Astrocyte (in vitro differentiated cells and primary cell): ENCODE measurements around the gene ITGBL1. TPM values are rescaled to one million over a fixed set of nuclear protein-coding genes. Genes with fewer than 3 reads are reported as not detected.

Experiments used
- DNase-seq: peaks from one replicate; pipeline ENCODE4 v3.0.0-alpha.2; 2010; ENCODE audit warnings: low read depth
- FAIRE-seq: peaks from 2 replicates; lab custom pipeline; 2011; peaks lifted over from hg19 to GRCh38; lab: Jason Lieb, UNC
- H2AFZ ChIP-seq: 2 replicates; pipeline ENCODE4 v1.6.0; 2012; ENCODE audit warnings: low read depth, low read length, inconsistent platforms
- H3K27ac ChIP-seq: 2 replicates; pipeline ENCODE4 v1.5.1; 2011; ENCODE audit warnings: low read depth, low read length, inconsistent platforms
- H3K27me3 ChIP-seq: 2 replicates; pipeline ENCODE4 v1.6.0; 2011; ENCODE audit warnings: low read length, inconsistent platforms; ENCODE audit not compliant: insufficient read depth
- H3K36me3 ChIP-seq: 2 replicates; pipeline ENCODE4 v1.5.1; 2011; ENCODE audit warnings: low read length, inconsistent platforms; ENCODE audit not compliant: insufficient read depth
- H3K4me1 ChIP-seq: 2 replicates; pipeline ENCODE4 v1.5.1; 2011; ENCODE audit warnings: low read length, inconsistent platforms; ENCODE audit not compliant: insufficient read depth
- H3K4me2 ChIP-seq: 2 replicates; pipeline ENCODE4 v1.6.0; 2012; ENCODE audit warnings: low read length, inconsistent platforms
- H3K4me3 ChIP-seq: 2 replicates; pipeline ENCODE4 v1.5.1; 2011; ENCODE audit warnings: low read depth, mild to moderate bottlenecking, low read length, inconsistent platforms; ENCODE audit not compliant: insufficient read depth
- H3K79me2 ChIP-seq: 2 replicates; pipeline ENCODE4 v1.6.0; 2012; ENCODE audit warnings: mild to moderate bottlenecking, low read length, inconsistent platforms; ENCODE audit not compliant: insufficient read depth
- H3K9ac ChIP-seq: 2 replicates; pipeline ENCODE4 v1.6.0; 2012; ENCODE audit warnings: mild to moderate bottlenecking, low read length, inconsistent platforms
- H3K9me3 ChIP-seq: 2 replicates; pipeline ENCODE4 v1.5.1; 2012; ENCODE audit warnings: low read depth, mild to moderate bottlenecking, low read length, inconsistent platforms; ENCODE audit not compliant: insufficient read depth
- H4K20me1 ChIP-seq: 2 replicates; pipeline ENCODE4 v1.6.0; 2012; ENCODE audit warnings: low read length, inconsistent platforms; ENCODE audit not compliant: insufficient read depth
- H3K27ac Mint-ChIP-seq: one replicate; pipeline ENCODE4 v1.8.0; 2021; ENCODE audit warnings: mild to moderate bottlenecking, mixed read lengths; ENCODE audit not compliant: unreplicated experiment
- H3K27me3 Mint-ChIP-seq: one replicate; pipeline ENCODE4 v1.8.0; 2021; ENCODE audit warnings: low read depth, mixed read lengths; ENCODE audit not compliant: unreplicated experiment
- H3K36me3 Mint-ChIP-seq: one replicate; pipeline ENCODE4 v1.8.0; 2021; ENCODE audit warnings: low read depth, mixed read lengths; ENCODE audit not compliant: unreplicated experiment
- H3K4me1 Mint-ChIP-seq: one replicate; pipeline ENCODE4 v1.8.0; 2021; ENCODE audit warnings: low read depth, mixed read lengths; ENCODE audit not compliant: unreplicated experiment
- H3K4me3 Mint-ChIP-seq: one replicate; pipeline ENCODE4 v1.8.0; 2021; ENCODE audit warnings: mild to moderate bottlenecking, moderate library complexity, mixed read lengths; ENCODE audit not compliant: unreplicated experiment
- H3K9me3 Mint-ChIP-seq: one replicate; pipeline ENCODE4 v1.8.0; 2021; ENCODE audit warnings: mild to moderate bottlenecking, mixed read lengths; ENCODE audit not compliant: unreplicated experiment
- EZH2 ChIP-seq: IDR thresholded peaks from 2 replicates; pipeline ENCODE4 v1.6.1; 2012; ENCODE audit warnings: mild to moderate bottlenecking, low read length, inconsistent platforms; ENCODE audit not compliant: insufficient read depth
- total RNA-seq: library from RNA; stranded (reverse); gene quantifications from 2 replicates; pipeline ENCODE4 v1.2.1, GENCODE V29; 2021
- TF ChIP-seq, protein P1 (sequence below): IDR thresholded peaks from 2 replicates; pipeline ENCODE4 v1.5.1; 2011; ENCODE audit warnings: low read depth, mild to moderate bottlenecking, inconsistent platforms, low read length, moderate library complexity; ENCODE audit not compliant: insufficient read depth

ITGBL1 gene
- total RNA-seq, 1 donor from 2014 or later, result 0.14 TPM

DNA sequence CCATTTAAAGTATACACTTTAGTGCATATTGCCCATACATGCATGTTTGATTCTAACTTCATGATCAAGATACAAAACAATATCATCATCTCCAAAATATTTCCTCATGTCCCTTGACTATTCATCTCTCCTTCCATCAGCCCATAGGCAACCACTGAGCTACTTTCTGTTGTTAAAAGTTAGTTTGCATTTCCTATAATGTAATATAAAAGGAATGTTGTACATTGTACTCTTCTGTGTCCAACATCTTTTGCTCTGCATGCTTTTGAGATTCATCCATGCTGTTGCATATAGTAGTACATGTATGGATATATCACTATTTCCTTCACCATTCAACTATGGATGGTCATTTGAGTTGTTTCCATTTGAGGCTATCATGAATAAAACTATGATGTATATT is 74.7 kb downstream of the ITGBL1 start:
- Mint-ChIP-seq H3K4me1 (peaks cover 11% of the 10 kb centered on the region), H3K27ac (no peak overlapping the region)
- no peak for FAIRE-seq

DNA sequence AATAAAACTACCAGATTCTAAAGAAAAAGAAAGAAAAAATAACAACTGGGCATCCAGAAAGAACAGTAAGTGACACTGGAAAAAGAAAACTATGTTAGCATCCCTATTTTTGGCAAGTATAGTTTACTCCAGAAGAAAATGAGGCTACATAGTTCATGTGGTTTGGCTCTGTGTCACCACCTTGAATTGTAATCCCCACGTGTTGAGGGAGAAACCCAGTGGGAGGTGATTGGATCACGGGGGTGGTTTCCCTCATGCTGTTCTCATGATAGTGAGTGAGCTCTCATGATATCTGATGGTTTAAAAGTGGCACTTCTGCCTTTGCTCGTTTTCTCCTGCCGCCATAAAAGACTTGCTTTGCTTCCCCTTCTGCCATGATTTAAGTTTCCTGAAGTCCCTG is 76.9 kb downstream of the ITGBL1 start:
- Histone ChIP-seq H3K36me3 (no peaks in the 10 kb centered on the region), H3K4me1 (no peaks in the 10 kb centered on the region), H3K27me3 (no peaks in the 10 kb centered on the region), H3K79me2 (no peaks in the 10 kb centered on the region), H3K4me2 (peak overlapping the region; percentile 41), H2AFZ (peak overlapping the region; percentile 24), H3K27ac (no peak overlapping the region), H3K9me3 (no peaks in the 10 kb centered on the region), H3K9ac (no peak overlapping the region), H4K20me1 (no peaks in the 10 kb centered on the region), H3K4me3 (no peak overlapping the region)
- FAIRE-seq (peak; percentile 20), DNase-seq (peak; percentile 91)
- Mint-ChIP-seq H3K36me3 (no peaks in the 10 kb centered on the region), H3K4me3 (no peak overlapping the region), H3K9me3 (no peaks in the 10 kb centered on the region), H3K27me3 (no peaks in the 10 kb centered on the region), H3K4me1 (peaks cover 7% of the 10 kb centered on the region), H3K27ac (peak overlapping the region; percentile 3)
- TF ChIP-seq, protein P1, sequence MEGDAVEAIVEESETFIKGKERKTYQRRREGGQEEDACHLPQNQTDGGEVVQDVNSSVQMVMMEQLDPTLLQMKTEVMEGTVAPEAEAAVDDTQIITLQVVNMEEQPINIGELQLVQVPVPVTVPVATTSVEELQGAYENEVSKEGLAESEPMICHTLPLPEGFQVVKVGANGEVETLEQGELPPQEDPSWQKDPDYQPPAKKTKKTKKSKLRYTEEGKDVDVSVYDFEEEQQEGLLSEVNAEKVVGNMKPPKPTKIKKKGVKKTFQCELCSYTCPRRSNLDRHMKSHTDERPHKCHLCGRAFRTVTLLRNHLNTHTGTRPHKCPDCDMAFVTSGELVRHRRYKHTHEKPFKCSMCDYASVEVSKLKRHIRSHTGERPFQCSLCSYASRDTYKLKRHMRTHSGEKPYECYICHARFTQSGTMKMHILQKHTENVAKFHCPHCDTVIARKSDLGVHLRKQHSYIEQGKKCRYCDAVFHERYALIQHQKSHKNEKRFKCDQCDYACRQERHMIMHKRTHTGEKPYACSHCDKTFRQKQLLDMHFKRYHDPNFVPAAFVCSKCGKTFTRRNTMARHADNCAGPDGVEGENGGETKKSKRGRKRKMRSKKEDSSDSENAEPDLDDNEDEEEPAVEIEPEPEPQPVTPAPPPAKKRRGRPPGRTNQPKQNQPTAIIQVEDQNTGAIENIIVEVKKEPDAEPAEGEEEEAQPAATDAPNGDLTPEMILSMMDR, result no peak
- no peak for TF ChIP-seq EZH2

More for the DNA sequence above, 74.7 kb downstream of the ITGBL1 start:
- Mint-ChIP-seq H3K27me3 (no peaks in the 10 kb centered on the region), H3K4me3 (no peak overlapping the region), H3K9me3 (no peaks in the 10 kb centered on the region), H3K36me3 (no peaks in the 10 kb centered on the region)
- Histone ChIP-seq H3K79me2 (no peaks in the 10 kb centered on the region), H3K4me3 (no peak overlapping the region), H3K4me2 (no peak overlapping the region), H3K9me3 (no peaks in the 10 kb centered on the region), H4K20me1 (no peaks in the 10 kb centered on the region), H3K4me1 (no peaks in the 10 kb centered on the region), H3K9ac (no peak overlapping the region), H3K27ac (no peak overlapping the region), H2AFZ (no peak overlapping the region), H3K27me3 (no peaks in the 10 kb centered on the region), H3K36me3 (no peaks in the 10 kb centered on the region)
- no peak for DNase-seq
- TF ChIP-seq, protein P1, result no peak
- no peak for TF ChIP-seq EZH2

DNA sequence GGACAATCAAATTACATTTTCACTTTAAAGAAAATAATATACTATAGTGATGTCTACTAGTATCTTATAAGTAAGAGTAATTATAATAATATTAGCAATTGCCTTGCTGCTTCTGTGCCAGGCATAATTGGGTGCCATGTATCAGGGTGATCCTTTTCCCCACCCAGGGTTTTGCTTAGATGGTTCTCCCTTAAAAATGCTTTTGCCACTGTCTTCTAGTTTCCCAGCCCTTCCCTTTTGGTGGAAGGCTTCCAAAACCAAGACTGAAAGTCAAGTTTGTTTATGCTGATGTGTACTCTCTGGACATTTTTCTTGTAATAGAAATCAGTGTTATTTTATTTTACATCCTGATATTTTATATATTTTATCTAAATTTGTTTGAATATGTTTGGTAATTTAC is 77.8 kb downstream of the ITGBL1 start:
- Mint-ChIP-seq H3K27ac (no peak overlapping the region), H3K4me3 (no peak overlapping the region)
- FAIRE-seq, result no peak

More for the DNA sequence above, 77.8 kb downstream of the ITGBL1 start:
- H3K4me2 ChIP-seq, result no peak overlapping the region
- Mint-ChIP-seq H3K9me3 (no peaks in the 10 kb centered on the region), H3K36me3 (no peaks in the 10 kb centered on the region), H3K4me1 (peaks cover 12% of the 10 kb centered on the region), H3K27me3 (no peaks in the 10 kb centered on the region)
- no peaks in the 10 kb centered on the region for H3K79me2 ChIP-seq
- H3K4me3 ChIP-seq, result no peak overlapping the region
- no peak overlapping the region for H3K27ac ChIP-seq
- DNase-seq, result no peak
- TF ChIP-seq EZH2, result no peak
- TF ChIP-seq, protein P1, result no peak
- no peak overlapping the region for H2AFZ ChIP-seq
- H3K4me1 ChIP-seq, result no peaks in the 10 kb centered on the region
- H3K9ac ChIP-seq, result no peak overlapping the region
- no peaks in the 10 kb centered on the region for H3K27me3 ChIP-seq
- no peaks in the 10 kb centered on the region for H4K20me1 ChIP-seq
- H3K36me3 ChIP-seq, result no peaks in the 10 kb centered on the region
- H3K9me3 ChIP-seq, result no peaks in the 10 kb centered on the region
